GM12878 (cell line): ENCODE data around the gene PPP3CA. TPM values are rescaled to one million over a fixed set of nuclear protein-coding genes. Genes with fewer than 3 reads are reported as not detected.

ENCODE experiments used
- ATAC-seq: fragments of 200-7000 bp; cut with Tn5 transposase; 3 replicates; pipeline ENCODE4 v1.9.1; 2020; ENCODE audit warnings: mild to moderate bottlenecking, moderate library complexity
- BruUV-seq: library from RNA; stranded (reverse); fragments of 400-500 nt; replicated peaks from 2 replicates; lab custom pipeline; 2021; lab: Mats Ljungman, UMichigan
- CTCF ChIA-PET: fragments of 300-600 bp; sonication (Branson Sonifier 250); formaldehyde crosslinking; extraction: SDS; loops from one replicate; lab custom pipeline; 2021; ENCODE audit warnings: inconsistent platforms; lab: Yijun Ruan, JAX
- POLR2A ChIA-PET: fragments of 350-600 bp; formaldehyde crosslinking; extraction: SDS; loops from one replicate; lab custom pipeline; 2021; ENCODE audit warnings: inconsistent platforms; lab: Charles Lee
- RAD21 ChIA-PET: fragments of 300-600 bp; sonication (Branson Sonifier 250); formaldehyde crosslinking; loops from one replicate; lab custom pipeline; 2023; ENCODE audit warnings: antibody characterized with exemption; ENCODE audit not compliant: unreplicated experiment; lab: Charles Lee
- SMC1A ChIA-PET: fragments of 300-600 bp; sonication (Branson Sonifier 250); formaldehyde crosslinking; loops from one replicate; lab custom pipeline; 2023; ENCODE audit not compliant: unreplicated experiment, uncharacterized antibody; lab: Charles Lee
- DNase-seq: peaks from one replicate; pipeline ENCODE4 v3.0.0-alpha.2; 2011; ENCODE audit warnings: low read depth, low spot score
- FAIRE-seq: peaks from 3 replicates; lab custom pipeline; 2011; peaks lifted over from hg19 to GRCh38; lab: Jason Lieb, UNC
- H2AFZ ChIP-seq: 2 replicates; pipeline ENCODE4 v1.6.0; 2011; ENCODE audit warnings: low read depth, low read length, control low read depth; ENCODE audit not compliant: control insufficient read depth
- H3K27ac ChIP-seq: 2 replicates; pipeline ENCODE4 v1.5.1; 2011; ENCODE audit warnings: control low read depth; ENCODE audit not compliant: control insufficient read depth, insufficient read depth
- H3K27me3 ChIP-seq, 2 experiments: replicated peaks in 1 of 2; 2 replicates each; pipeline versions ENCODE4 v1.6.0 to v1.6.1; 2011; ENCODE audit warnings: low read length in 1 of 2; ENCODE audit not compliant: control insufficient read depth in 2 of 2, insufficient read depth in 2 of 2
- H3K36me3 ChIP-seq, 2 experiments: 2 replicates each; pipeline ENCODE4 v1.5.1; 2011; ENCODE audit warnings: low read length in 1 of 2; ENCODE audit not compliant: control insufficient read depth in 2 of 2, insufficient read depth in 2 of 2
- H3K4me1 ChIP-seq: 2 replicates; pipeline ENCODE4 v1.6.1; 2011; ENCODE audit warnings: mild to moderate bottlenecking, low read length, moderate library complexity, mixed read lengths; ENCODE audit not compliant: control insufficient read depth, insufficient read depth
- H3K4me2 ChIP-seq: 2 replicates; pipeline ENCODE4 v1.6.0; 2011; ENCODE audit warnings: control low read depth; ENCODE audit not compliant: control insufficient read depth, insufficient read depth
- H3K4me3 ChIP-seq: fragments of 200-600 bp; sonication (generic); 2 replicates; pipeline ENCODE4 v1.5.1; 2016
- H3K79me2 ChIP-seq: 2 replicates; pipeline ENCODE4 v1.6.0; 2011; ENCODE audit warnings: low read length; ENCODE audit not compliant: control insufficient read depth, insufficient read depth
- H3K9ac ChIP-seq: 2 replicates; pipeline ENCODE4 v1.8.0; 2011; ENCODE audit warnings: low read length, control low read depth, mixed read lengths; ENCODE audit not compliant: control insufficient read depth, insufficient read depth
- H3K9me3 ChIP-seq: replicated peaks from 3 replicates; pipeline ENCODE4 v1.5.1; 2011; ENCODE audit warnings: mild to moderate bottlenecking, low read length; ENCODE audit not compliant: control insufficient read depth, insufficient read depth
- H4K20me1 ChIP-seq: 2 replicates; pipeline ENCODE4 v1.6.0; 2011; ENCODE audit not compliant: control insufficient read depth, insufficient read depth
- EGR1 ChIP-seq, 2 experiments: IDR thresholded peaks; 1 replicate in 1 of 2; 2 replicates in 1 of 2; pipeline ENCODE4 v1.6.1; 2011 to 2012; ENCODE audit warnings: low read depth in 2 of 2, low read length in 2 of 2, borderline replicate concordance in 1 of 2, mild to moderate bottlenecking in 1 of 2, moderate library complexity in 1 of 2
- MEF2B ChIP-seq: fragments of 450-650 bp; IDR thresholded peaks from 2 replicates; pipeline ENCODE4 v1.6.1; 2018; ENCODE audit warnings: mild to moderate bottlenecking, moderate library complexity; ENCODE audit not compliant: partially characterized antibody, poor library complexity, severe bottlenecking
- MYC ChIP-seq: IDR thresholded peaks from 2 replicates; pipeline ENCODE4 v1.6.1; 2011; ENCODE audit warnings: mild to moderate bottlenecking, low read length, moderate library complexity, inconsistent platforms; ENCODE audit not compliant: insufficient read depth, insufficient replicate concordance, insufficient read length, severe bottlenecking
- SUZ12 ChIP-seq: fragments of 200-600 bp; sonication (generic); IDR thresholded peaks from one replicate; pipeline ENCODE4 v1.6.1; 2018; ENCODE audit warnings: antibody characterized with exemption, mild to moderate bottlenecking; ENCODE audit not compliant: unreplicated experiment
- TCF7 ChIP-seq: IDR thresholded peaks from 2 replicates; pipeline ENCODE4 v1.6.1; 2014; ENCODE audit warnings: antibody characterized with exemption, borderline replicate concordance
- WGBS: methylation state at CpG from one replicate; pipeline ENCODE4 v1.1.6; 2016; ENCODE audit warnings: low lambda C conversion rate; ENCODE audit not compliant: insufficient replicate concordance, insufficient coverage; ENCODE audit errors: missing lambda C conversion rate; 5-methylcytosine and 5-hydroxymethylcytosine counted together
- in situ Hi-C: fragments of 300-500 bp; cut with MboI; formaldehyde crosslinking; loops from 9 replicates; pipeline ENCODE4 v1.14.3; 2018; ENCODE audit warnings: mixed read lengths
- intact Hi-C: fragments of 100-400 bp; cut with micrococcal nuclease; formaldehyde crosslinking; loops from one replicate; pipeline ENCODE4 v1.14.2; 2022; ENCODE audit not compliant: unreplicated experiment
- polyA plus RNA-seq, 11 experiments: library from polyadenylated mRNA; depleted of rRNA in 4 of 11; unstranded in 6 of 11; stranded (reverse) in 5 of 11; fragments of >200 nt; fragmentation: Nextera tagmentation in 4 of 11; fragmentation: Illumina TruSeq in 1 of 11; extraction: Ambion mirVana in 4 of 11; extraction: Trizol in 1 of 11; gene quantifications; 1 replicate in 1 of 11; 2 replicates in 10 of 11; pipeline versions ENCODE4 v1.2.1 to v1.2.3, GENCODE V29; 2011 to 2016; ENCODE audit warnings: inconsistent platforms in 2 of 11, missing spikeins in 2 of 11, low read depth in 1 of 11
- total RNA-seq, 4 experiments: library from RNA; depleted of rRNA in 3 of 4; stranded (reverse); fragments of >200 nt in 3 of 4; fragmentation: Illumina TruSeq in 1 of 4; extraction: Trizol in 1 of 4; gene quantifications; 2 replicates each; pipeline versions ENCODE4 v1.2.1 to v1.2.3, GENCODE V29; 2013 to 2021
- TF ChIP-seq, protein P1 (sequence below): fragments of 450-650 bp; IDR thresholded peaks from 2 replicates; pipeline ENCODE4 v1.6.1; 2017; ENCODE audit warnings: antibody characterized with exemption, mild to moderate bottlenecking, moderate library complexity

The PPP3CA gene
- total and polyA plus RNA-seq, 10 of the 15 experiments (the other 5 are each of a cell fraction or from before 2014, with no cell fraction given): 0.33 to 9.0 (median 1.0) TPM

DNA sequence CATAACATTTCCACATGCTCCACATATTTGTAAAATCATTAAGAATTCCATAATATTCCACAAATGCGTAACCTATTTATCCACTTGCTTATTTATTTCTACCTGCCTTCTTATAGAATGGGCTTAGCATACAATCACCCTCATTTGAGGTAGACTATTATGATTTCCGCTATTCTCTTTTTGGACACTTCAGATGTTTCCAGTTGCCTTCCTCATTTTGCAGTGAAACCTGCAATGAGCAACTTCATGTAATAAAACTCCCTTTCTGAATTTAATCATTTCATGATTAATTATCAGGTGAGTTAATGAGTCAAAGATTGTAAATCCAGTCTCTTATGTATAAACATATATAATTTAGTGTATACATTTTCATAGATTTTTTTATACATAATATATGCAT, 58.0 kb downstream of the PPP3CA start:
- BruUV-seq: no TSS peak
- no peaks in the 10 kb centered on the region for H4K20me1 ChIP-seq
- no peak for TF ChIP-seq MEF2B
- no peak for TF ChIP-seq MYC
- TF ChIP-seq TCF7: no peak
- no peak for TF ChIP-seq SUZ12
- TF ChIP-seq, protein P1, sequence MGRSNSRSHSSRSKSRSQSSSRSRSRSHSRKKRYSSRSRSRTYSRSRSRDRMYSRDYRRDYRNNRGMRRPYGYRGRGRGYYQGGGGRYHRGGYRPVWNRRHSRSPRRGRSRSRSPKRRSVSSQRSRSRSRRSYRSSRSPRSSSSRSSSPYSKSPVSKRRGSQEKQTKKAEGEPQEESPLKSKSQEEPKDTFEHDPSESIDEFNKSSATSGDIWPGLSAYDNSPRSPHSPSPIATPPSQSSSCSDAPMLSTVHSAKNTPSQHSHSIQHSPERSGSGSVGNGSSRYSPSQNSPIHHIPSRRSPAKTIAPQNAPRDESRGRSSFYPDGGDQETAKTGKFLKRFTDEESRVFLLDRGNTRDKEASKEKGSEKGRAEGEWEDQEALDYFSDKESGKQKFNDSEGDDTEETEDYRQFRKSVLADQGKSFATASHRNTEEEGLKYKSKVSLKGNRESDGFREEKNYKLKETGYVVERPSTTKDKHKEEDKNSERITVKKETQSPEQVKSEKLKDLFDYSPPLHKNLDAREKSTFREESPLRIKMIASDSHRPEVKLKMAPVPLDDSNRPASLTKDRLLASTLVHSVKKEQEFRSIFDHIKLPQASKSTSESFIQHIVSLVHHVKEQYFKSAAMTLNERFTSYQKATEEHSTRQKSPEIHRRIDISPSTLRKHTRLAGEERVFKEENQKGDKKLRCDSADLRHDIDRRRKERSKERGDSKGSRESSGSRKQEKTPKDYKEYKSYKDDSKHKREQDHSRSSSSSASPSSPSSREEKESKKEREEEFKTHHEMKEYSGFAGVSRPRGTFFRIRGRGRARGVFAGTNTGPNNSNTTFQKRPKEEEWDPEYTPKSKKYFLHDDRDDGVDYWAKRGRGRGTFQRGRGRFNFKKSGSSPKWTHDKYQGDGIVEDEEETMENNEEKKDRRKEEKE: no peak
- TF ChIP-seq EGR1 (IDR thresholded peaks at IDR 0.05; ENCODE audit: borderline replicate concordance in 1 of 2, low read depth in 2 of 2, low read length in 2 of 2): no peak
- H3K36me3 ChIP-seq: no peaks in the 10 kb centered on the region
- ChIA-PET SMC1A (no interaction called here), CTCF (no interaction called here), POLR2A (no interaction called here), RAD21 (no interaction called here)
- FAIRE-seq (no peak), DNase-seq (no peak), ATAC-seq (no peak)
- H3K27ac ChIP-seq: no peak overlapping the region
- no peaks in the 10 kb centered on the region for H3K79me2 ChIP-seq
- no peak overlapping the region for H3K4me2 ChIP-seq
- H3K27me3 ChIP-seq: no peaks in the 10 kb centered on the region
- H3K4me3 ChIP-seq: no peak overlapping the region
- 94% methylated on average over 2 of the region's 2 CpGs for WGBS
- intact Hi-C loops: no loop called here
- H3K4me1 ChIP-seq: no peaks in the 10 kb centered on the region
- no peaks in the 10 kb centered on the region for H3K9me3 ChIP-seq
- H2AFZ ChIP-seq: no peak overlapping the region
- H3K9ac ChIP-seq: no peak overlapping the region
- in situ Hi-C loops: no loop called here
